ENCODE results near the gene TXNL4A.

DNA sequence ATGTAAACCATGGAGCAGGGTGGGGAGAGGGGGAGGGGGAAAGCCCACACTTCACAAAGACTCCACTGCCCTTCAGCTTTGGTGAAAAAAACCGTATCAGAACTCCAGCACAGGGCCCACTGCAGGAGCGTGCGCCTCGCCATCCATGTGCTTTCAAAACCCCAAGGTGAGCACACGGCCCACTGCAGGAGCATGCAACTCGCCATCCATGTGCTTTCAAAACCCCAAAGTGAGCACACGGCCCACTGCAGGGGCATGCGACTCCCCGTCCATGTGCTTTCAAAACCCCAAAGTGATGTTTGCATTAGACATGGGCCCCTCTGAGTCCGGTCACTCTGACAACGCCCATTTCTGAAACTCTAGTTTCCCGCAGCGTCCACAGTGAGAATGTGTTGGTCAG is 7.8 kb downstream of the TXNL4A start:
- TF ChIP-seq, protein P1, sequence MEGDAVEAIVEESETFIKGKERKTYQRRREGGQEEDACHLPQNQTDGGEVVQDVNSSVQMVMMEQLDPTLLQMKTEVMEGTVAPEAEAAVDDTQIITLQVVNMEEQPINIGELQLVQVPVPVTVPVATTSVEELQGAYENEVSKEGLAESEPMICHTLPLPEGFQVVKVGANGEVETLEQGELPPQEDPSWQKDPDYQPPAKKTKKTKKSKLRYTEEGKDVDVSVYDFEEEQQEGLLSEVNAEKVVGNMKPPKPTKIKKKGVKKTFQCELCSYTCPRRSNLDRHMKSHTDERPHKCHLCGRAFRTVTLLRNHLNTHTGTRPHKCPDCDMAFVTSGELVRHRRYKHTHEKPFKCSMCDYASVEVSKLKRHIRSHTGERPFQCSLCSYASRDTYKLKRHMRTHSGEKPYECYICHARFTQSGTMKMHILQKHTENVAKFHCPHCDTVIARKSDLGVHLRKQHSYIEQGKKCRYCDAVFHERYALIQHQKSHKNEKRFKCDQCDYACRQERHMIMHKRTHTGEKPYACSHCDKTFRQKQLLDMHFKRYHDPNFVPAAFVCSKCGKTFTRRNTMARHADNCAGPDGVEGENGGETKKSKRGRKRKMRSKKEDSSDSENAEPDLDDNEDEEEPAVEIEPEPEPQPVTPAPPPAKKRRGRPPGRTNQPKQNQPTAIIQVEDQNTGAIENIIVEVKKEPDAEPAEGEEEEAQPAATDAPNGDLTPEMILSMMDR (IDR thresholded peaks at IDR 0.05; ENCODE audit: poor library complexity), result no peak
- TF ChIP-seq EZH2 (IDR thresholded peaks at IDR 0.05; ENCODE audit: borderline replicate concordance), result no peak

All from hepatocyte (in vitro differentiated cells).